HT1080 (cell line): Measurements from ENCODE around the gene WDFY3. TPM values are rescaled to one million over a fixed set of nuclear protein-coding genes. Genes with fewer than 3 reads are reported as not detected.

ENCODE experiments used
- DNase-seq: peaks from one replicate; pipeline ENCODE4 v3.0.0-alpha.2; 2015; ENCODE audit warnings: low read depth
- small RNA-seq: library from RNA; depleted of rRNA; stranded (forward); fragments of <200 nt; gene quantifications from one replicate; pipeline ENCODE3, GENCODE V24; 2014
- total RNA-seq: library from RNA; depleted of rRNA; stranded (reverse); fragments of >200 nt; shearing (Covaris generic); gene quantifications from 2 replicates; pipeline ENCODE4 v1.2.3, GENCODE V29; 2014

The WDFY3 gene
- total RNA-seq, 1 experiment from 2014 or later = 24.3 TPM

- DNase-seq = no peak
Measured at GRCh38 chr4:84622959-84623358, 343.5 kb downstream of the WDFY3 start.

Small RNAs within 50 kb of the gene (small RNA-seq; reads per million reads assigned to genes)
- not detected for gene RN7SL552P
- gene RNU6-469P = not detected
